Measurements from ENCODE around the gene NR1H2. TPM values are rescaled to one million over a fixed set of nuclear protein-coding genes. Genes with fewer than 3 reads are reported as not detected.

Gene NR1H2
- total and polyA plus RNA-seq, 4 donors, result 52.5 to 114 (median 99.9) TPM

DNA sequence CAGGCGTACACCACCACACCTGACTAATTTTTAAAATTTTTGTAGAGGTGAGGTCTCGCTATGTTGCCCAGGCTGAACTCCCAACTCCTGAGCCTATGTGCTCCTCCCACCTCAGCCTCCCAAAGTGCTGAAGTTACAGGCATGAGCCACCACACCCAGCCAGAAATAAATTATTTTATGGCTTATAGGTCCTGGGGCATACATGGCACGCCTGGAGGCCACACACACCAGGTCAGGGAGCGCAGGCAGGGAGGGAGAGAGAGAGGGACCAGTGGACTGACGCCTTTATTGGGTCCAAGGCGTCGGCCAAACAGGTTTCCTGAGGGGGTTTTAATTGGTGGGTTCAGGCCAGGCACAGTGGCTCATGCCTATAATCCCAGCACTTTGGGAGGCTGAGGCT, 49.3 kb downstream of the NR1H2 start:
- Histone ChIP-seq H3K9ac (ENCODE audit: insufficient read depth in 1 of 2, low read length in 2 of 2) (no peak overlapping the region), H3K9me3 (ENCODE audit: control insufficient read depth in 4 of 4, insufficient read depth in 3 of 4, low read length in 3 of 4) (no peaks in the 10 kb centered on the region), H3K27me3 (ENCODE audit: control insufficient read depth in 3 of 3, insufficient read depth in 3 of 3, low read length in 2 of 3) (peaks cover 0 to 5% (median 3%) of the 10 kb centered on the region in 3 donors), H3K36me3 (ENCODE audit: control insufficient read depth in 4 of 4, insufficient read depth in 4 of 4, low read length in 4 of 4) (no peaks in the 10 kb centered on the region), H3K4me1 (ENCODE audit: control insufficient read depth in 5 of 5, insufficient read depth in 5 of 5, low read length in 5 of 5) (peaks cover 0 to 5% (median 3%) of the 10 kb centered on the region in 5 donors), H3K27ac (ENCODE audit: low read depth in 1 of 2, low read length in 1 of 2) (no peak overlapping the region), H3K4me3 (no peak overlapping the region)
- DNase-seq (no peak), ATAC-seq (ENCODE audit: insufficient read depth, low FRiP score) (no peak)
- 63 to 66% methylated on average over 7 of the region's 7 CpGs for WGBS, 2 donors
- TF ChIP-seq, protein P1, sequence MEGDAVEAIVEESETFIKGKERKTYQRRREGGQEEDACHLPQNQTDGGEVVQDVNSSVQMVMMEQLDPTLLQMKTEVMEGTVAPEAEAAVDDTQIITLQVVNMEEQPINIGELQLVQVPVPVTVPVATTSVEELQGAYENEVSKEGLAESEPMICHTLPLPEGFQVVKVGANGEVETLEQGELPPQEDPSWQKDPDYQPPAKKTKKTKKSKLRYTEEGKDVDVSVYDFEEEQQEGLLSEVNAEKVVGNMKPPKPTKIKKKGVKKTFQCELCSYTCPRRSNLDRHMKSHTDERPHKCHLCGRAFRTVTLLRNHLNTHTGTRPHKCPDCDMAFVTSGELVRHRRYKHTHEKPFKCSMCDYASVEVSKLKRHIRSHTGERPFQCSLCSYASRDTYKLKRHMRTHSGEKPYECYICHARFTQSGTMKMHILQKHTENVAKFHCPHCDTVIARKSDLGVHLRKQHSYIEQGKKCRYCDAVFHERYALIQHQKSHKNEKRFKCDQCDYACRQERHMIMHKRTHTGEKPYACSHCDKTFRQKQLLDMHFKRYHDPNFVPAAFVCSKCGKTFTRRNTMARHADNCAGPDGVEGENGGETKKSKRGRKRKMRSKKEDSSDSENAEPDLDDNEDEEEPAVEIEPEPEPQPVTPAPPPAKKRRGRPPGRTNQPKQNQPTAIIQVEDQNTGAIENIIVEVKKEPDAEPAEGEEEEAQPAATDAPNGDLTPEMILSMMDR (IDR thresholded peaks at IDR 0.05; ENCODE audit: control extremely low read depth, extremely low read depth), result no peak

DNA sequence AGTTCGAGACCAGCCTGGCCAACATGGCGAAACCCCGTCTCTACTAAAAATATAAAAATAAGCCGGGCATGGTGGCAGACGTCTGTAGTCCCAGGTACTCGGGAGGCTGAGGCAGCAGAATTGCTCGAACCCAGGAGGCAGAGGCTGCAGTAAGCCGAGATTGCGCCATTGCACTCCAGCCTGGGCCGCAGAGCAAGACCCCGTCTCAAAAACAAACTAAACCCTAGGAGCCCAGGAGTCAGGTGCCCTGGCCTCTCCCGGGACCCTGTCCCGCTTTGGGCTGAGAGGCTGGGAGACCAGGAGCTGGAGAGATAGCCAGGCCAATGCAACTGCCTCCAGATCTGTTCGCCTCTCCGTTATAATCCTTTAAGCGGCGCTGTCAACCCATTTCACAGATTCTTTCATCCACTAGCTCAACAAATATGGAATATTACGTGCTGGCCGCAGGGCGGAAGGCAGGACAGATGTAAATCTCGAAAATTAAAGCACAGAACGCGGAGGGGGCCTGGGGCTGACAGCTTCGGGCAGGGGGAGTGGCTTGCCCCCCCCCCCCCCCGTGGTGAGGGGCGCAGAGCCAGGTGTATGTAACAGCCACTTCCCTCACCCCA, 51.2 kb downstream of the NR1H2 start:
- no peak overlapping the region for H3K9ac ChIP-seq (ENCODE audit: insufficient read depth in 1 of 2, low read length in 2 of 2)
- H3K4me3 ChIP-seq, result no peak overlapping the region
- H3K27ac ChIP-seq (ENCODE audit: low read depth in 1 of 2, low read length in 1 of 2), result peak overlapping the region in 1 of 2 donors; percentile 66
- H3K9me3 ChIP-seq (ENCODE audit: control insufficient read depth in 4 of 4, insufficient read depth in 3 of 4, low read length in 3 of 4), result no peaks in the 10 kb centered on the region
- peaks cover 0 to 7% (median 0%) of the 10 kb centered on the region in 3 donors for H3K27me3 ChIP-seq (ENCODE audit: control insufficient read depth in 3 of 3, insufficient read depth in 3 of 3, low read length in 2 of 3)
- H3K4me1 ChIP-seq (ENCODE audit: control insufficient read depth in 5 of 5, insufficient read depth in 5 of 5, low read length in 5 of 5), result peaks cover 0 to 16% (median 3%) of the 10 kb centered on the region in 5 donors
- no peak for ATAC-seq (ENCODE audit: insufficient read depth, low FRiP score)
- no peaks in the 10 kb centered on the region for H3K36me3 ChIP-seq (ENCODE audit: control insufficient read depth in 4 of 4, insufficient read depth in 4 of 4, low read length in 4 of 4)
- TF ChIP-seq, protein P1 (IDR thresholded peaks at IDR 0.05; ENCODE audit: control extremely low read depth, extremely low read depth), result no peak
- 81 to 89% methylated on average over 24 to 26 of the region's 26 CpGs for WGBS, 2 donors
- DNase-seq, result no peak

DNA sequence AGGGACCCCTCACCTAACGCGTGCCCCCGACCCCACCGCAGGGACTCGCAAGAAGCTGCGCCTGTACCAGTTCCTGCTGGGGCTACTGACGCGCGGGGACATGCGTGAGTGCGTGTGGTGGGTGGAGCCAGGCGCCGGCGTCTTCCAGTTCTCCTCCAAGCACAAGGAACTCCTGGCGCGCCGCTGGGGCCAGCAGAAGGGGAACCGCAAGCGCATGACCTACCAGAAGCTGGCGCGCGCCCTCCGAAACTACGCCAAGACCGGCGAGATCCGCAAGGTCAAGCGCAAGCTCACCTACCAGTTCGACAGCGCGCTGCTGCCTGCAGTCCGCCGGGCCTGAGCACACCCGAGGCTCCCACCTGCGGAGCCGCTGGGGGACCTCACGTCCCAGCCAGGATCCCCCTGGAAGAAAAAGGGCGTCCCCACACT, 51.8 kb downstream of the NR1H2 start:
- ATAC-seq (ENCODE audit: insufficient read depth, low FRiP score) (peak; percentile 57), DNase-seq (peak; percentile 85 to 94 (median 90))
- Histone ChIP-seq H3K27me3 (ENCODE audit: control insufficient read depth in 3 of 3, insufficient read depth in 3 of 3, low read length in 2 of 3) (peaks cover 0 to 7% (median 0%) of the 10 kb centered on the region in 3 donors), H3K9me3 (ENCODE audit: control insufficient read depth in 4 of 4, insufficient read depth in 3 of 4, low read length in 3 of 4) (no peaks in the 10 kb centered on the region), H3K4me1 (ENCODE audit: control insufficient read depth in 5 of 5, insufficient read depth in 5 of 5, low read length in 5 of 5) (peaks cover 0 to 21% (median 3%) of the 10 kb centered on the region in 5 donors), H3K27ac (ENCODE audit: low read depth in 1 of 2, low read length in 1 of 2) (peak overlapping the region in 1 of 2 donors; percentile 66), H3K9ac (ENCODE audit: insufficient read depth in 1 of 2, low read length in 2 of 2) (peak overlapping the region in 1 of 2 donors; percentile 42), H3K4me3 (no peak overlapping the region), H3K36me3 (ENCODE audit: control insufficient read depth in 4 of 4, insufficient read depth in 4 of 4, low read length in 4 of 4) (no peaks in the 10 kb centered on the region)
- WGBS, 2 donors, result 3 to 10% methylated on average over 33 to 38 of the region's 38 CpGs
- TF ChIP-seq, protein P1 (IDR thresholded peaks at IDR 0.05; ENCODE audit: control extremely low read depth, extremely low read depth), result no peak

Data from lung (tissue), 12 donors.